Activated CD8-positive, alpha-beta memory T cell treated with anti-CD3 and anti-CD28 coated beads for 36 hours (primary cell): ENCODE data around the gene RNF224. TPM values are rescaled to one million over a fixed set of nuclear protein-coding genes. Genes with fewer than 3 reads are reported as not detected.

ENCODE experiments used
- CTCF ChIA-PET: fragments of 350-600 bp; sonication (Branson Sonifier 250); formaldehyde crosslinking; loops from one replicate; lab custom pipeline; 2021; ENCODE audit warnings: antibody characterized with exemption; lab: Charles Lee
- POLR2A ChIA-PET: fragments of 350-600 bp; sonication (Branson Sonifier 250); formaldehyde crosslinking; loops from one replicate; lab custom pipeline; 2021; ENCODE audit warnings: antibody characterized with exemption; lab: Charles Lee
- total RNA-seq, 2 experiments: library from RNA; stranded (reverse); gene quantifications; one replicate each; pipeline ENCODE4 v1.2.3, GENCODE V29; 2021

RNF224 gene
- total RNA-seq, 2 experiments from 2014 or later, result not detected

GRCh38 chr9:137219757-137220316 is 7.5 kb upstream of the RNF224 start:
- CTCF ChIA-PET, result interaction anchor here (0.8 to 1.4 kb wide), 3 partner anchors 17 to 152 kb away, joined by 3 to 4 read pairs (median 4); no protein-coding TSS in a partner anchor
- POLR2A ChIA-PET, result no interaction called here

GRCh38 chr9:137220317-137221094 is 6.8 kb upstream of the RNF224 start:
- ChIA-PET POLR2A (interaction anchor here (0.6 to 0.8 kb wide), 2 partner anchors 13 to 431 kb away, joined by 4 read pairs; no protein-coding TSS in a partner anchor), CTCF (interaction anchor here (0.8 to 1.4 kb wide), 3 partner anchors 16 to 153 kb away, joined by 3 to 4 read pairs (median 4); no protein-coding TSS in a partner anchor)

- POLR2A ChIA-PET, result interaction anchor here (0.8 to 0.9 kb wide), 2 partner anchors 11 to 13 kb away, joined by 3 to 4 read pairs; no protein-coding TSS in a partner anchor
- CTCF ChIA-PET, result interaction anchor here (1.4 kb wide), 1 partner anchor 103 kb away, joined by 4 read pairs; no protein-coding TSS in a partner anchor
These were observed 6.2 kb upstream of the RNF224 start for GRCh38 chr9:137221095-137221505.

GRCh38 chr9:137221506-137222111 is 5.7 kb upstream of the RNF224 start:
- CTCF ChIA-PET, result interaction anchor here (7.0 kb wide), 1 partner anchor 15 kb away, joined by 49 read pairs; no protein-coding TSS in a partner anchor
- POLR2A ChIA-PET, result interaction anchor here (0.9 to 1.6 kb wide), 2 partner anchors 11 to 32 kb away, joined by 3 to 4 read pairs; no protein-coding TSS in a partner anchor

GRCh38 chr9:137222190-137223077 is 4.9 kb upstream of the RNF224 start, which contains the start of gene RNF208:
Gene RNF208, minus strand, starts transcription at chr9:137222240. Its CDS starts 1,028 bp downstream, at chr9:137221212.
- POLR2A ChIA-PET, result interaction anchor here (0.5 to 2.6 kb wide), 11 partner anchors 17 to 136 kb away, joined by 3 to 15 read pairs (median 4); partner anchors contain the start of genes MAN1B1, NDOR1, TMEM203 and TPRN
- CTCF ChIA-PET, result interaction anchor here (0.8 to 7.0 kb wide), 11 partner anchors 14 to 435 kb away, joined by 3 to 49 read pairs (median 3); partner anchors contain the start of gene NPDC1

GRCh38 chr9:137223078-137223970 is 4.0 kb upstream of the RNF224 start:
- CTCF ChIA-PET, result interaction anchor here (0.8 to 7.0 kb wide), 11 partner anchors 13 to 436 kb away, joined by 3 to 49 read pairs (median 3); partner anchors contain the start of gene NPDC1
- POLR2A ChIA-PET, result interaction anchor here (0.5 to 2.6 kb wide), 15 partner anchors 17 to 342 kb away, joined by 3 to 15 read pairs (median 4); partner anchors contain the start of genes ANAPC2, MAN1B1, NDOR1 and SSNA1

GRCh38 chr9:137224830-137225694 is 2.2 kb upstream of the RNF224 start, which contains the start of gene CYSRT1:
Gene CYSRT1, plus strand, starts transcription at chr9:137225174. Its CDS starts 448 bp downstream, at chr9:137225622.
- POLR2A ChIA-PET, result no interaction called here
- CTCF ChIA-PET, result interaction anchor here (0.5 to 7.0 kb wide), 4 partner anchors 12 to 71 kb away, joined by 3 to 49 read pairs (median 3); partner anchors contain the start of gene TUBB4B

GRCh38 chr9:137225699-137226331 is 1.5 kb upstream of the RNF224 start:
- ChIA-PET CTCF (interaction anchor here (0.5 to 7.0 kb wide), 7 partner anchors 11 to 158 kb away, joined by 3 to 49 read pairs (median 6); partner anchors contain the start of gene TUBB4B), POLR2A (interaction anchor here (2.7 kb wide), 1 partner anchor 15 kb away, joined by 6 read pairs; the partner anchor contains the start of gene TUBB4B)

GRCh38 chr9:137226338-137227053 is 806 bp upstream of the RNF224 start:
- CTCF ChIA-PET, result interaction anchor here (1.0 to 7.0 kb wide), 11 partner anchors 8 to 182 kb away, joined by 3 to 49 read pairs (median 7); partner anchors contain the start of genes ANAPC2, DPP7 and SSNA1
- POLR2A ChIA-PET, result interaction anchor here (2.7 kb wide), 1 partner anchor 14 kb away, joined by 6 read pairs; the partner anchor contains the start of gene TUBB4B

- ChIA-PET CTCF (interaction anchor here (0.7 to 7.0 kb wide), 16 partner anchors 9 to 181 kb away, joined by 3 to 49 read pairs (median 6); partner anchors contain the start of genes ANAPC2, DPP7, NPDC1 and SSNA1), POLR2A (interaction anchor here (0.6 to 2.7 kb wide), 2 partner anchors 13 to 108 kb away, joined by 3 to 6 read pairs; partner anchors contain the start of gene TUBB4B)
These were observed 677 bp downstream of the RNF224 start for GRCh38 chr9:137227853-137228505.

- POLR2A ChIA-PET, result interaction anchor here (2.7 kb wide), 1 partner anchor 12 kb away, joined by 6 read pairs; the partner anchor contains the start of gene TUBB4B
- CTCF ChIA-PET, result interaction anchor here (1.4 to 7.0 kb wide), 7 partner anchors 8 to 137 kb away, joined by 3 to 49 read pairs (median 14); partner anchors contain the start of genes ANAPC2, DPP7, SSNA1 and TUBB4B
These were observed 1.2 kb downstream of the RNF224 start for GRCh38 chr9:137228506-137228967.

- ChIA-PET POLR2A (no interaction called here), CTCF (interaction anchor here (2.3 to 2.7 kb wide), 2 partner anchors 41 to 115 kb away, joined by 14 to 16 read pairs; partner anchors contain the start of genes ANAPC2, DPP7 and SSNA1)
These were observed 1.9 kb downstream of the RNF224 start for GRCh38 chr9:137228968-137229896.
